HG03442 (cell line): Measurements from ENCODE around the gene OR51I2.

Experiments
- ATAC-seq: cut with Tn5 transposase; IDR thresholded peaks from one replicate; pipeline ENCODE4 v1.9.1; 2021; ENCODE audit warnings: mild to moderate bottlenecking, moderate library complexity; ENCODE audit not compliant: unreplicated experiment

The OR51I2 gene

GRCh38 chr11:5449023-5449422, at the start of gene OR51I2:
TSS of gene OR51I2 (plus strand) at chr11:5449323. CDS start at chr11:5453489, 4,166 bp downstream.
- no peak for ATAC-seq

GRCh38 chr11:5405173-5405572, 44.0 kb upstream of the OR51I2 start:
- ATAC-seq: no peak

- no peak for ATAC-seq
Measured at GRCh38 chr11:5420993-5421392, 28.1 kb upstream of the OR51I2 start.

GRCh38 chr11:5421811-5422210, 27.3 kb upstream of the OR51I2 start, which contains the start of gene OR51Q1:
TSS of gene OR51Q1 (plus strand) at chr11:5422111. CDS start at chr11:5422201, 90 bp downstream.
- no peak for ATAC-seq

- ATAC-seq: no peak
Measured at GRCh38 chr11:5423131-5423530, 26.0 kb upstream of the OR51I2 start.

GRCh38 chr11:5441414-5441813, 7.7 kb upstream of the OR51I2 start, which contains the start of gene OR51I1:
TSS of gene OR51I1 (minus strand) at chr11:5441514. CDS start at chr11:5441514, 0 bp downstream.
- no peak for ATAC-seq

GRCh38 chr11:5443835-5444393, 5.2 kb upstream of the OR51I2 start:
- no peak for ATAC-seq

GRCh38 chr11:5449432-5449831, 309 bp downstream of the OR51I2 start:
- no peak for ATAC-seq

GRCh38 chr11:5460983-5461621, 12.0 kb downstream of the OR51I2 start:
- ATAC-seq: no peak

- ATAC-seq: no peak
Measured at GRCh38 chr11:5467527-5467926, 18.4 kb downstream of the OR51I2 start.

- no peak for ATAC-seq
Measured at GRCh38 chr11:5473921-5474320, 24.8 kb downstream of the OR51I2 start.

GRCh38 chr11:5476186-5476819, 27.2 kb downstream of the OR51I2 start:
- peak; percentile 83 for ATAC-seq

GRCh38 chr11:5486003-5486402, 36.9 kb downstream of the OR51I2 start:
- no peak for ATAC-seq

- ATAC-seq: no peak
Measured at GRCh38 chr11:5486421-5486820, 37.3 kb downstream of the OR51I2 start.

- no peak for ATAC-seq
Measured at GRCh38 chr11:5488385-5488784, 39.3 kb downstream of the OR51I2 start, which contains the start of gene OR52D1. TSS of gene OR52D1 (plus strand) at chr11:5488685. CDS start at chr11:5488707, 22 bp downstream.

GRCh38 chr11:5488798-5489399, 39.8 kb downstream of the OR51I2 start:
- ATAC-seq: no peak

GRCh38 chr11:5489576-5490357, 40.6 kb downstream of the OR51I2 start:
- no peak for ATAC-seq

GRCh38 chr11:5499671-5500070, 50.5 kb downstream of the OR51I2 start:
- no peak for ATAC-seq

GRCh38 chr11:5500393-5500801, 51.3 kb downstream of the OR51I2 start:
- no peak for ATAC-seq

- no peak for ATAC-seq
Measured at GRCh38 chr11:5504403-5504921, 55.3 kb downstream of the OR51I2 start.
